NCI-H1417 treated with DMSO at 0.1 percent for 48 hours (cell line): ENCODE results near the gene BOD1L1.

Source experiments
- DNase-seq: peaks from one replicate; lab custom pipeline; 2025; lab: John Stamatoyannopoulos, UW

Gene BOD1L1

GRCh38 chr4:13555325-13555724 lies 72.2 kb downstream of the BOD1L1 start:
- DNase-seq: no peak

- no peak for DNase-seq
These were observed 74.4 kb downstream of the BOD1L1 start for GRCh38 chr4:13553081-13553480.

- DNase-seq: peak; percentile 58
These were observed 78.5 kb downstream of the BOD1L1 start for GRCh38 chr4:13548984-13549546.

GRCh38 chr4:13548059-13548983 lies 79.2 kb downstream of the BOD1L1 start:
- no peak for DNase-seq

- DNase-seq: no peak
These were observed 80.0 kb downstream of the BOD1L1 start for GRCh38 chr4:13547485-13548041.

GRCh38 chr4:13546941-13547484 lies 80.5 kb downstream of the BOD1L1 start:
- no peak for DNase-seq

- DNase-seq: no peak
These were observed 81.2 kb downstream of the BOD1L1 start for GRCh38 chr4:13546142-13546940.

GRCh38 chr4:13545394-13545808 lies 82.1 kb downstream of the BOD1L1 start:
- DNase-seq: no peak

- DNase-seq: no peak
These were observed 82.7 kb downstream of the BOD1L1 start for GRCh38 chr4:13544606-13545393.

GRCh38 chr4:13543839-13544605 lies 83.5 kb downstream of the BOD1L1 start, which contains the start of gene NKX3-2:
Gene NKX3-2, minus strand, starts transcription at chr4:13544508. Its CDS starts 94 bp downstream, at chr4:13544414.
- DNase-seq: no peak

- no peak for DNase-seq
These were observed 84.3 kb downstream of the BOD1L1 start for GRCh38 chr4:13543032-13543838.

GRCh38 chr4:13542577-13543031 lies 84.9 kb downstream of the BOD1L1 start:
- no peak for DNase-seq

GRCh38 chr4:13541720-13542576 lies 85.6 kb downstream of the BOD1L1 start:
- DNase-seq: no peak

- DNase-seq: no peak
These were observed 86.3 kb downstream of the BOD1L1 start for GRCh38 chr4:13541176-13541604.

GRCh38 chr4:13540446-13541175 lies 86.9 kb downstream of the BOD1L1 start:
- no peak for DNase-seq

GRCh38 chr4:13539619-13540445 lies 87.7 kb downstream of the BOD1L1 start:
- DNase-seq: no peak
